ENCODE results near the gene RAB28. TPM values are rescaled to one million over a fixed set of nuclear protein-coding genes. Genes with fewer than 3 reads are reported as not detected.

RAB28 gene
- total and polyA plus RNA-seq, 2 of the 8 experiments (the other 6 are each of a cell fraction or from before 2014, with no cell fraction given) = 16.0 to 18.7 TPM

DNA sequence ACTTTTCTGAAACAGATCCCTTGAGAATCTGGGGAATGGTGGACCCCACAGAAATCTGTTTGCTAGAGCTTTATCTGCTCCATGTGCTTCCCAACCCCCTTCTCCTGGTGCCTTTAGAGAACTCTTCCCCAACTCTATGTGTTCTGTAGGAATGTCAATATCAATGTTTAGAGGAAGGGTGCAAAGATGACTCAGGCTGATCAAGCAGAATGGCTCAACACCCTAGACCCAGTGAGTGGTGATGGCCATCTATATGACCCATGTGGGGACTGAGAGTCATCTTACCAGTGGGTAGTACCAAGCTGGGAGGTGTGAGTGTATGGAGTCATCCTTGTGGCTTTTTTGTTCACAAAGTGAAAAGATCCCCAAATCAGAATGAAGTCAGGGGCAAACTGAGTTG lies 143.5 kb downstream of the RAB28 start:
- no peak overlapping the region for H4K5ac ChIP-seq (ENCODE audit: insufficient read length, low read depth, low read length)
- H3K36me3 ChIP-seq (ENCODE audit: control insufficient read depth in 2 of 4, insufficient read depth in 4 of 4, low read length in 3 of 4) = no peaks in the 10 kb centered on the region
- H3K14ac ChIP-seq (ENCODE audit: insufficient read length) = no peak overlapping the region
- H3K79me1 ChIP-seq (ENCODE audit: low read depth, low read length) = no peaks in the 10 kb centered on the region
- no peaks in the 10 kb centered on the region for H3K9me3 ChIP-seq (ENCODE audit: insufficient read depth in 2 of 2, low read depth in 1 of 2, low read length in 1 of 2)
- H3K27ac ChIP-seq (ENCODE audit: low read depth, low read length) = no peak overlapping the region
- no peak overlapping the region for H3K18ac ChIP-seq (ENCODE audit: extremely low read depth, low read length)
- no peak overlapping the region for H3K9ac ChIP-seq (replicated peaks in 1 of 4; ENCODE audit: extremely low read depth in 1 of 4, low read depth in 3 of 4, low read length in 3 of 4)
- H3K4me2 ChIP-seq (ENCODE audit: insufficient read depth in 1 of 2, low read depth in 2 of 2, low read length in 2 of 2) = no peak overlapping the region
- H2BK120ac ChIP-seq (replicated peaks; ENCODE audit: low read depth, low read length) = no peak overlapping the region
- peaks cover 0 to 1% (median 0%) of the 10 kb centered on the region in 4 experiments; a peak in 1 of 7 replicates for H3K27me3 ChIP-seq (replicated peaks in 1 of 4; ENCODE audit: control insufficient read depth in 3 of 4, extremely low read depth in 1 of 4, insufficient read depth in 3 of 4, low read length in 3 of 4)
- H3K23me2 ChIP-seq (ENCODE audit: low read depth, low read length) = no peaks in the 10 kb centered on the region
- H2BK12ac ChIP-seq (ENCODE audit: low read depth, low read length) = no peak overlapping the region
- FAIRE-seq = no peak
- no peaks in the 10 kb centered on the region for H3K79me2 ChIP-seq (ENCODE audit: control insufficient read depth in 1 of 2, insufficient read depth in 2 of 2, low read length in 2 of 2)
- no peak overlapping the region for H3K23ac ChIP-seq (ENCODE audit: insufficient read length)
- no peak overlapping the region for H4K8ac ChIP-seq (ENCODE audit: extremely low read depth, insufficient read depth, low read length)
- H2AFZ ChIP-seq (ENCODE audit: low read length) = no peak overlapping the region
- H2BK20ac ChIP-seq (ENCODE audit: low read length) = no peak overlapping the region
- POLR2A ChIA-PET (ENCODE audit: partially characterized antibody) = no interaction called here
- no peak overlapping the region for H2AK5ac ChIP-seq (ENCODE audit: low read depth, low read length)
- H3K4me1 ChIP-seq (replicated peaks in 1 of 4; ENCODE audit: control insufficient read depth in 3 of 4, insufficient read depth in 4 of 4, low read length in 3 of 4) = no peaks in the 10 kb centered on the region
- no peaks in the 10 kb centered on the region for H4K20me1 ChIP-seq (replicated peaks in 1 of 2; ENCODE audit: control insufficient read depth in 1 of 2, insufficient read depth in 2 of 2, low read length in 2 of 2)
- H3K4ac ChIP-seq (replicated peaks; ENCODE audit: insufficient read length, low read depth, low read length) = no peak overlapping the region
- H2BK15ac ChIP-seq (ENCODE audit: low read length) = no peak overlapping the region
- no peak overlapping the region for H3K4me3 ChIP-seq (ENCODE audit: extremely low read depth in 1 of 4, insufficient read depth in 2 of 4, low read depth in 3 of 4, low read length in 4 of 4)
- CTCF ChIA-PET (ENCODE audit: partially characterized antibody) = no interaction called here
- no peak overlapping the region for H4K91ac ChIP-seq (replicated peaks; ENCODE audit: insufficient read length, low read length)
- H3K56ac ChIP-seq (replicated peaks; ENCODE audit: insufficient read length, low read depth, low read length) = no peak overlapping the region
- no peak for DNase-seq (ENCODE audit: low read depth in 1 of 2, low spot score in 2 of 2)
- no peak overlapping the region for H2BK5ac ChIP-seq (ENCODE audit: low read depth, low read length)
- TF ChIP-seq SRF (IDR thresholded peaks at IDR 0.05; ENCODE audit: low read depth, low read length) (no peak), SAP30 (IDR thresholded peaks at IDR 0.05; ENCODE audit: insufficient read depth, insufficient replicate concordance, low read length) (no peak), CEBPB (IDR thresholded peaks at IDR 0.05; ENCODE audit: low read depth, low read length) (no peak), CREB1 (IDR thresholded peaks at IDR 0.05) (no peak), POLR2AphosphoS5 (IDR thresholded peaks at IDR 0.05; ENCODE audit: low read depth, low read length) (no peak), TAF1 (IDR thresholded peaks at IDR 0.05; ENCODE audit: low read depth, low read length) (no peak), CTBP2 (IDR thresholded peaks at IDR 0.05; ENCODE audit: borderline replicate concordance, insufficient read depth, insufficient read length, low read length) (no peak), KDM5A (IDR thresholded peaks at IDR 0.05; ENCODE audit: low read length) (no peak), YY1 (IDR thresholded peaks at IDR 0.05; ENCODE audit: low read depth, low read length) (no peak), BCL11A (IDR thresholded peaks at IDR 0.05; ENCODE audit: low read depth in 2 of 2, low read length in 2 of 2) (no peak), CBX5 (IDR thresholded peaks at IDR 0.05; ENCODE audit: low read depth, low read length) (no peak), BACH1 (IDR thresholded peaks at IDR 0.05; ENCODE audit: low read length) (no peak), KDM1A (IDR thresholded peaks at IDR 0.05; ENCODE audit: borderline replicate concordance, low read length) (no peak)
- TF ChIP-seq, protein P1, sequence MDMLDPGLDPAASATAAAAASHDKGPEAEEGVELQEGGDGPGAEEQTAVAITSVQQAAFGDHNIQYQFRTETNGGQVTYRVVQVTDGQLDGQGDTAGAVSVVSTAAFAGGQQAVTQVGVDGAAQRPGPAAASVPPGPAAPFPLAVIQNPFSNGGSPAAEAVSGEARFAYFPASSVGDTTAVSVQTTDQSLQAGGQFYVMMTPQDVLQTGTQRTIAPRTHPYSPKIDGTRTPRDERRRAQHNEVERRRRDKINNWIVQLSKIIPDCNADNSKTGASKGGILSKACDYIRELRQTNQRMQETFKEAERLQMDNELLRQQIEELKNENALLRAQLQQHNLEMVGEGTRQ (IDR thresholded peaks at IDR 0.05; ENCODE audit: low read length) = no peak
- TF ChIP-seq, protein P2, sequence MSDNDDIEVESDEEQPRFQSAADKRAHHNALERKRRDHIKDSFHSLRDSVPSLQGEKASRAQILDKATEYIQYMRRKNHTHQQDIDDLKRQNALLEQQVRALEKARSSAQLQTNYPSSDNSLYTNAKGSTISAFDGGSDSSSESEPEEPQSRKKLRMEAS (IDR thresholded peaks at IDR 0.05) = no peak

Data from H1 (cell line).